GM18502 (cell line): ENCODE measurements around the gene UBE2L6.

Experiments
- ATAC-seq: cut with Tn5 transposase; IDR thresholded peaks from one replicate; pipeline ENCODE4 v1.9.1; 2021; ENCODE audit warnings: mild to moderate bottlenecking; ENCODE audit not compliant: unreplicated experiment, poor library complexity

The UBE2L6 gene

GRCh38 chr11:57502376-57502775 is 65.1 kb downstream of the UBE2L6 start:
- no peak for ATAC-seq

GRCh38 chr11:57501953-57502352 is 65.5 kb downstream of the UBE2L6 start:
- no peak for ATAC-seq
